GM18861 (cell line): ENCODE measurements around the gene COL12A1.

Experiments
- ATAC-seq: cut with Tn5 transposase; IDR thresholded peaks from one replicate; pipeline ENCODE4 v1.9.1; 2021; ENCODE audit not compliant: unreplicated experiment

Gene COL12A1

GRCh38 chr6:75205776-75206575, at the start of gene COL12A1:
Gene COL12A1, minus strand, starts transcription at chr6:75206053. Its CDS starts 3,261 bp downstream, at chr6:75202792.
- ATAC-seq: no peak

GRCh38 chr6:75250552-75250951, 44.7 kb upstream of the COL12A1 start:
- no peak for ATAC-seq

GRCh38 chr6:75249837-75250236, 44.0 kb upstream of the COL12A1 start:
- no peak for ATAC-seq

- no peak for ATAC-seq
Measured at GRCh38 chr6:75246386-75246785, 40.5 kb upstream of the COL12A1 start.

GRCh38 chr6:75244063-75244584, 38.3 kb upstream of the COL12A1 start:
- no peak for ATAC-seq

- ATAC-seq: peak; percentile 96
Measured at GRCh38 chr6:75243333-75244062, 37.6 kb upstream of the COL12A1 start, which contains the start of gene COX7A2. Gene COX7A2, minus strand, starts transcription at chr6:75243801. Its CDS starts 67 bp downstream, at chr6:75243734.

- no peak for ATAC-seq
Measured at GRCh38 chr6:75236630-75237029, 30.8 kb upstream of the COL12A1 start.

GRCh38 chr6:75235271-75235670, 29.4 kb upstream of the COL12A1 start:
- ATAC-seq: no peak

- ATAC-seq: no peak
Measured at GRCh38 chr6:75234126-75234865, 28.4 kb upstream of the COL12A1 start.

GRCh38 chr6:75233092-75233615, 27.3 kb upstream of the COL12A1 start:
- no peak for ATAC-seq

- ATAC-seq: no peak
Measured at GRCh38 chr6:75230484-75231325, 24.9 kb upstream of the COL12A1 start.

GRCh38 chr6:75224303-75224926, 18.6 kb upstream of the COL12A1 start:
- no peak for ATAC-seq

GRCh38 chr6:75223428-75223827, 17.6 kb upstream of the COL12A1 start:
- no peak for ATAC-seq

- ATAC-seq: no peak
Measured at GRCh38 chr6:75222261-75222660, 16.4 kb upstream of the COL12A1 start.

GRCh38 chr6:75221116-75221515, 15.3 kb upstream of the COL12A1 start:
- ATAC-seq: no peak

- no peak for ATAC-seq
Measured at GRCh38 chr6:75220357-75220756, 14.5 kb upstream of the COL12A1 start.

GRCh38 chr6:75219263-75219662, 13.4 kb upstream of the COL12A1 start:
- ATAC-seq: no peak

- ATAC-seq: no peak
Measured at GRCh38 chr6:75217193-75217592, 11.3 kb upstream of the COL12A1 start.

- ATAC-seq: no peak
Measured at GRCh38 chr6:75215291-75215690, 9.4 kb upstream of the COL12A1 start.

- no peak for ATAC-seq
Measured at GRCh38 chr6:75213732-75214131, 7.9 kb upstream of the COL12A1 start.
